HG02884 (cell line): ENCODE measurements around the gene TNIK.
"Not testable (repeated sequence)": the region's sequence is repeated elsewhere in the genome, so short reads cannot be mapped to it uniquely, and the experiment has no call there.

Source experiments
- ATAC-seq: cut with Tn5 transposase; IDR thresholded peaks from one replicate; pipeline ENCODE4 v1.9.1; 2021; ENCODE audit warnings: mild to moderate bottlenecking, moderate library complexity; ENCODE audit not compliant: unreplicated experiment

TNIK gene

DNA sequence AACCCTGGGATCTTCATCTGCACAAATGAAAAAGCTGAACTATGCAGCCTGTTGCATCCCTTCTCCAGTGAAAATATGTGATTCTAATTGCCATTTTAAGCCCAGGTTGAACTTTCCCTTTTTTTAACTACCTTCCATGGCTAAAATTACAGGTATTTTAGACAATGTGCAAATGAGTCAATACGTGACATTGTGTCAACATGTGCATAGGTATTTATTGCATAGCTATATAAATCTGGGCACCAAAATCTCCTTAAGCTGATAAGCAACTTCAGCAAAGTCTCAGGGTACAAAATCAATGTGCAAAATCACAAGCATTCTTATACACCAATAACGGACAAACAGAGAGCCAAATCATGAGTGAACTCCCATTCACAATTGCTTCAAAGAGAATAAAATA, 37.4 kb downstream of the TNIK start:
- ATAC-seq, result not testable (repeated sequence)

- ATAC-seq, result no peak
These were observed 39.5 kb downstream of the TNIK start for GRCh38 chr3:171420667-171421066.

DNA sequence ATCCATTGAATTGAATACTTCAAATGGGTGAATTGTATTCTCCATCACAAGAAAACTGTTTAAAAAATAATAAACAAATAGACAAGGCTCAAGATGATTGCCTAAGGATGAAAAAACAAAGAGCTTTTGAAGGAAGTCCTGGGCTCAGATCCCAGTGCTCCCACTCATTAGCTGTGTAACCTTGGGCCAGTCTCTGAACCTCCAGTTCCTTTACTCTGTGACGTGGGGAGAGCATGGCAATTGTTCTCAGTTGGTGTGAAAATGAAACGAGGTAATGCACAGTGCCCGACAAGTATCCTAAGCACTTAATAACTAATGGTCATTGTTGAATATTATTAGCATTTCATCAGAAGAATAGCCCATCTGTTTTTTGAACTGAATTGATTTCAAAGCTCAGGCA, 40.7 kb downstream of the TNIK start:
- no peak for ATAC-seq

GRCh38 chr3:171417813-171418212, 42.4 kb downstream of the TNIK start:
- no peak for ATAC-seq

DNA sequence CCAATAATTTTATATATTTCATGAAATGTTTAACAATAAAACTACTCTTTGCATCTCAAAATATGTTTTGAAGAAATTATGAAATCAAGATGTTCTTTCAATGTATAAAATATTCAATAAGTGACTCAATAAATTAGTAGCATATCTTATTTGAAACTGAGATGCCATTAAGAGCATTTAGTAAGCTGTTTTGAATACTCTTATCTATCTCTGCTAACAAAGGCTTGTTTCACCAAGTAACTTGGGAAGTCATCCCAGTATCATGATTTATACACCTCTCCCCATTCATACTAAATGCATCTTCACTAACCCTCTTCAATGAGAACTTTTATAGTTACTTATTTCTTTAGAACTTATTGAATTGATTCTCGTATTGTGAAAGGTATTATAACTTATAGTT, 43.1 kb downstream of the TNIK start:
- no peak for ATAC-seq

- ATAC-seq, result no peak
These were observed 43.5 kb downstream of the TNIK start for GRCh38 chr3:171416666-171417065.

- no peak for ATAC-seq
These were observed 44.1 kb downstream of the TNIK start for GRCh38 chr3:171416061-171416460.

DNA sequence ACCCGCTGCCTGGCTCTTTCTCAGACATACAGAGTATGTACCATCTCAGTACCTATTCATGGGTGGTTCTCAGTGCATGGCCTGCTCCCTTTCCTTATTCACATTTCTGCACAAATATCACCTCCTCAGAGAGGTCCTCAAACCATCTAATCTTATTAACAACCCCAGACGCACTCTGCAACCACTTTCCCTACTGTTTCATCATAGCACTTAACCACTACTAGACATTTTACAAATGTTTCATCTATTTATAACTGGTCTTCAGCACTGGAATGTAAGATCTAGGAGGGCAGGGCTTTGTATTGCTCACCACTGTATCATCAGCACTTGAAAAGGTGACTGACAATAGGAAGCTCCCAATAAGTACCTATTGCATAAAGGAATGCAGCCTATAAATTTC, 45.1 kb downstream of the TNIK start:
- ATAC-seq, result no peak

DNA sequence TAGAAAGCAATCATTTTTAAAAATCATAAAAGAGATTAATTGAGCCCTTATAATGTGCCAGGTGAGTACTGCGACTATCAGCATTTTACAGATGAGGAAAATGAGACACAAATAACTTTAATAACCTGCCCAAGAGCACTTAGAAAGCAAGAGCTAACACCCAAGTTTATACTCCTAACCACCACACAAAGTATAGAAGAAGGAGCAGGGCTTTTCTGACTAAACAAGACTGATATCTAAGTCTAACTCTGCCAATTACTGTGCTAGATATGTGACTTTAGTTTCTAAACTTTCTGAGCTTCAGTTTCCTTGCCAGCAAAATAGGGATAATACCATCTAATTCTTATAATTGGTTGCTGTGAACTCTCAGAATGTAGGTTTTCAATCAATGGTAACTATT, 47.7 kb downstream of the TNIK start:
- no peak for ATAC-seq

DNA sequence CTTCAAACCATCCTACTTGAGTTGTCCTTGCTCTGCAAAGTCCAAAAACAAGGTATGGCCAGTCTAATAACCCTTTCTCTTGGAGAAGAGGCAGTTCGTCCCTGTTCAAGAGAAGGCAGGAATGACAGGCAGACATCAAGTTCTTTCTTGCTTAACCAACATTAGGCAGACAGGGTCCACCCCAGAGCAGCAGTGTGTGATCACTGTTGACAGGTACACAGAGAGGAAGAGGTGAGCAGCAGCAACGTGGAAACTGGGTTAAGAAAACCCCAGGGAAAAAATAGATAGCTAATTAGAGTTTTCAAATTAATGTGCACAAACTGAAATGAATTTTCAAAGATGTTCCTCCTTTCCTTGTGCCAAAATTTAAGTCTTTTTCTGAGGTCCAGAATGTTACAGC, 48.2 kb downstream of the TNIK start:
- ATAC-seq, result no peak

- ATAC-seq, result no peak
These were observed 50.0 kb downstream of the TNIK start for GRCh38 chr3:171410186-171410585.

- ATAC-seq, result no peak
These were observed 52.4 kb downstream of the TNIK start for GRCh38 chr3:171407759-171408158.

DNA sequence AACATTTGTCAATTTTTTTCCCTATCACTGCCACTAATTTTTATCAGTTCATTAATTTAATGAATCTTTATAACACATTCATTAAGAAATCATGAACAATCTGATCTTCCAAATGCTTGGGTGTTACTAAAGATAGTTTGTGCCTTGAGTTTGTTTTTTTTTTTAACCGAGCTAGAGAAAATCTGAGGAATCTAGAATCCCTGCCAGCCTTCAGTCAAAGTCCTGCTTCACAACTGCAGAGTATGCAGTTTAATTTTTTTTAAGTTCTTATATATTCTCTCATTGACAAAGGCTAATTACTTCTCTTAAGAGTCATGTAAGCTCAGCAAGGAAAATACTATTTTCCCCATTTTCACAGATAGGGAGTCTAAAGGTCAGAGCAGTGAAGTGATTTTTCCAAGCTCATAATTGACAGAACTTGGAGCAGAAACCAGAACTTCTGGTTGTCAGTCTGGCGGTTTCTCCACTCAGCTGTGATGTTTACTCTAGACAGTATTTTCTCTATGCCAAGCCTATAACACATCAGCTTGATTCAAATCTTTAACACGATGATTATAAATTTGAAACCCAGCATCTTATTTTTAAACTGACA, 55.7 kb downstream of the TNIK start:
- no peak for ATAC-seq

DNA sequence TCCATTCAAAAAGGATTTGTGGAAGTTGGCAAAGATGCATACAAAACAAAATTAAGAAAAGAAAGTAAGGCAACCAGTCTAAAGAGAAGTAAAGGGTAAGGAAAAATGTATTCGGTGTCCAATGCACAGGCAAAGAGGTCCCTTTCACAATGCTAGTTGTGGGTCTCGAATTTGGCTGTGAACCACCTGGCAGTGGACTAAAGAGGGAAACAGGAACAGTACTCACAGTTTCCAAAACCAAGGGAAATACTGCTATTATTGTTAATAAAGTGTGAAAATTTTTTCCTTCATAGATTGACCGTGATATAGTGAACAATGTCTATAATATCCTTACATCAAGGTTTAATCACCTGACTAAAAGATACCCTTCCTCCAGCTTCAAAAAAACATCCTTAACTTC, 57.9 kb downstream of the TNIK start:
- ATAC-seq, result no peak

DNA sequence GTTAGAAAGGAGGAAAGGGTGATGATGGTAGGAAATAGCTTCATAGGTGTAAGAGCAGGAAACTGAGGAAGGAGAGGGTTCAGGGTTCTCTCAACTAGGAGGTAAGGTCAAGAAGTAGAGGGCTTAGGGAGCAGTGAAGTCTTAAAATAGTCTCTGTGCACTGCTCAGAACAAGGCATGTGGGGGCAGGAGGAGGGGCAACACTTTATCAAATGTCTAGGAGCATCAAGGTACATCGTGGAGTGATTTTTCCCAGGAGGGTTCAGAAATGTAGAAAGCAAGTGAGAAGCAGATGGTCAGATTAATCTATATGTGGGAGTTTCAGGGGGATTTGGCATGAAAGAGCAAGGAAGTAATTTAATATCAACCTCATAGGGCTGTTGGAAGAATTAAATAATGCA, 58.8 kb downstream of the TNIK start:
- no peak for ATAC-seq

DNA sequence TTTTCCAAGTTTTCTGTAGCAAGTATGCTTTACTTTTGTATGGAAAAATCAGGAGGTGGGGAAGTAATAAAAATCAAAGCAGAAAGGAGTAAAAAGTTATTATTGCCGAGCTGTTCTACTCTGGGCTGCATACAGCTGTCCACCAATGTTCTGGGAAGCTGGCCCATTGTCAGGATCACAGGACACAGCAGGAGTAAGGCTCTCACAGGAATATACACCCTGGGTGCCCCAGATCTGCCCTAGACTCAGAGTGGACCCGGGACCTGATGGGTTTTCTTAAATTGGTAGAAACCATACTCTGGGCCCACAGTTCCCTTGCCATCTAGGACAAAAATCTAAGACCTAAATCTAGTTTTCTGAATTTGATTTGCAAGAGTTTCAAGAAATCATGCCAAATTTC, 60.4 kb downstream of the TNIK start:
- no peak for ATAC-seq

GRCh38 chr3:171398343-171398742, 61.9 kb downstream of the TNIK start:
- ATAC-seq, result no peak

- no peak for ATAC-seq
These were observed 63.1 kb downstream of the TNIK start for GRCh38 chr3:171397089-171397488.

- no peak for ATAC-seq
These were observed 64.2 kb downstream of the TNIK start for GRCh38 chr3:171396048-171396447.

GRCh38 chr3:171393032-171393744, 67.0 kb downstream of the TNIK start:
- ATAC-seq, result no peak

DNA sequence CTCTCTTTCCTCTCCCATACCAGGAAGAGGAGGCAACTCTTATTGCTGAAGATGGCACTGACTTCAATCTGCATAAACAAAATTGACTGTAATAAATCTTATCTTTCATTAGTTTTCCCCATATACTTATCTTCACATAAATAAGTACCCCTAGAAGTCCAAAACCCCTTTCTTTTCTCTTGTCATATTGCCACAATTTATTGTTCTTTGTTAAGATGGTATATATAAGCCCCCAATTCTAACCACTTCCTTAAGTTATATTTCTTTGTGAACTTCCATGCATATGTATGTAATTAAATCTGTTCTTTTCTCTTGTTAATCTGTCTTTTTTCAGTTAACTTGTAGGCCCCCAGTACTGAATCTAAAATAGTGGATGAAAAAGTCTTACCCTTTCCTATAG, 68.8 kb downstream of the TNIK start:
- no peak for ATAC-seq

GRCh38 chr3:171390051-171390941, 69.9 kb downstream of the TNIK start:
- no peak for ATAC-seq
